GM20000 (cell line): ENCODE data around the gene DDX56.

Experiments
- DNase-seq: peaks from one replicate; pipeline ENCODE4 v3.0.0; 2012; ENCODE audit warnings: low spot score
- CTCF ChIP-seq: IDR thresholded peaks from 2 replicates; pipeline ENCODE4 v1.5.1; 2012; ENCODE audit warnings: mild to moderate bottlenecking, control low read depth; ENCODE audit errors: extremely low read depth, missing control alignments

Gene DDX56

GRCh38 chr7:44517175-44517574 lies 56.5 kb downstream of the DDX56 start:
- no peak for TF ChIP-seq CTCF
- no peak for DNase-seq
